SK-N-SH treated with all-trans-retinoic acid at 6 μM for 48 hours (cell line): ENCODE results near the gene IL17REL.

Source experiments
- ATAC-seq: fragments of 200-7000 bp; cut with Tn5 transposase; 3 replicates; pipeline ENCODE4 v1.9.1; 2020; ENCODE audit warnings: mild to moderate bottlenecking, moderate library complexity
- ARNTL ChIP-seq: fragments of 450-650 bp; formaldehyde crosslinking; IDR thresholded peaks from 2 replicates; pipeline ENCODE4 v1.5.0; 2020; ENCODE audit warnings: low read depth, mild to moderate bottlenecking, moderate library complexity, borderline replicate concordance
- BACH2 ChIP-seq: fragments of 250-450 bp; sonication (Bioruptor Pico); IDR thresholded peaks from 2 replicates; pipeline ENCODE4 v1.9.0; 2021; ENCODE audit warnings: mild to moderate bottlenecking, borderline replicate concordance
- CREB5 ChIP-seq: fragments of 250-450 bp; sonication (Bioruptor Pico); IDR thresholded peaks from 2 replicates; pipeline ENCODE4 v1.5.1; 2020; ENCODE audit warnings: low read depth, mild to moderate bottlenecking, moderate library complexity
- CSDC2 ChIP-seq: fragments of 250-450 bp; sonication (Bioruptor Pico); IDR thresholded peaks from 2 replicates; pipeline ENCODE4 v1.5.0; 2020; ENCODE audit warnings: mild to moderate bottlenecking, moderate library complexity
- CSRNP3 ChIP-seq: fragments of 250-450 bp; sonication (Bioruptor Pico); IDR thresholded peaks from 2 replicates; pipeline ENCODE4 v1.5.1; 2021; ENCODE audit warnings: mild to moderate bottlenecking, moderate library complexity
- ESRRG ChIP-seq: fragments of 250-450 bp; sonication (Bioruptor Pico); IDR thresholded peaks from 2 replicates; pipeline ENCODE4 v1.6.1; 2021; ENCODE audit warnings: mild to moderate bottlenecking
- ISL1 ChIP-seq: fragments of 250-450 bp; sonication (Bioruptor Pico); IDR thresholded peaks from 2 replicates; pipeline ENCODE4 v2.1.2; 2022; ENCODE audit warnings: mild to moderate bottlenecking, moderate library complexity
- PATZ1 ChIP-seq: fragments of 250-450 bp; sonication (Bioruptor Pico); IDR thresholded peaks from 2 replicates; pipeline ENCODE4 v1.8.0; 2020; ENCODE audit warnings: mild to moderate bottlenecking, moderate library complexity, borderline replicate concordance
- PPARA ChIP-seq: fragments of 250-450 bp; sonication (Bioruptor Pico); IDR thresholded peaks from 2 replicates; pipeline ENCODE4 v1.5.0; 2020; ENCODE audit warnings: mild to moderate bottlenecking, borderline replicate concordance
- RARB ChIP-seq: fragments of 250-450 bp; sonication (Bioruptor Pico); IDR thresholded peaks from 2 replicates; pipeline ENCODE4 v1.8.0; 2021; ENCODE audit warnings: mild to moderate bottlenecking, moderate library complexity
- SNAI2 ChIP-seq: fragments of 250-450 bp; sonication (Bioruptor Pico); IDR thresholded peaks from 2 replicates; pipeline ENCODE4 v1.5.0; 2020; ENCODE audit warnings: mild to moderate bottlenecking, moderate library complexity
- TCF4 ChIP-seq: fragments of 250-450 bp; sonication (Bioruptor Pico); IDR thresholded peaks from 2 replicates; pipeline ENCODE4 v1.8.0; 2021; ENCODE audit warnings: mild to moderate bottlenecking, moderate library complexity, borderline replicate concordance
- TOX ChIP-seq: fragments of 250-450 bp; sonication (Bioruptor Pico); IDR thresholded peaks from 2 replicates; pipeline ENCODE4 v1.8.0; 2021; ENCODE audit warnings: mild to moderate bottlenecking, moderate library complexity, borderline replicate concordance
- TSHZ2 ChIP-seq: fragments of 250-450 bp; sonication (Bioruptor Pico); IDR thresholded peaks from 2 replicates; pipeline ENCODE4 v1.5.0; 2020; ENCODE audit warnings: mild to moderate bottlenecking, moderate library complexity
- ZC3H10 ChIP-seq: fragments of 250-450 bp; sonication (Bioruptor Pico); IDR thresholded peaks from 2 replicates; pipeline ENCODE4 v1.5.1; 2021; ENCODE audit warnings: mild to moderate bottlenecking, moderate library complexity
- ZFP3 ChIP-seq: fragments of 250-450 bp; sonication (Bioruptor Pico); IDR thresholded peaks from 2 replicates; pipeline ENCODE4 v1.5.0; 2020; ENCODE audit warnings: mild to moderate bottlenecking, moderate library complexity
- ZFP30 ChIP-seq: fragments of 450-650 bp; formaldehyde crosslinking; IDR thresholded peaks from 2 replicates; pipeline ENCODE4 v1.5.0; 2022; ENCODE audit warnings: mild to moderate bottlenecking, moderate library complexity
- ZNF565 ChIP-seq: fragments of 450-650 bp; formaldehyde crosslinking; conservative IDR thresholded peaks from 2 replicates; pipeline ENCODE4 v1.5.0; 2020; ENCODE audit warnings: low read depth, mild to moderate bottlenecking, moderate library complexity
- ZNF70 ChIP-seq: fragments of 450-650 bp; formaldehyde crosslinking; IDR thresholded peaks from 2 replicates; pipeline ENCODE4 v1.5.0; 2020; ENCODE audit warnings: mild to moderate bottlenecking, moderate library complexity
- ZNF8 ChIP-seq: fragments of 450-650 bp; formaldehyde crosslinking; IDR thresholded peaks from 2 replicates; pipeline ENCODE4 v1.5.0; 2020; ENCODE audit warnings: mild to moderate bottlenecking, moderate library complexity

Gene IL17REL

DNA sequence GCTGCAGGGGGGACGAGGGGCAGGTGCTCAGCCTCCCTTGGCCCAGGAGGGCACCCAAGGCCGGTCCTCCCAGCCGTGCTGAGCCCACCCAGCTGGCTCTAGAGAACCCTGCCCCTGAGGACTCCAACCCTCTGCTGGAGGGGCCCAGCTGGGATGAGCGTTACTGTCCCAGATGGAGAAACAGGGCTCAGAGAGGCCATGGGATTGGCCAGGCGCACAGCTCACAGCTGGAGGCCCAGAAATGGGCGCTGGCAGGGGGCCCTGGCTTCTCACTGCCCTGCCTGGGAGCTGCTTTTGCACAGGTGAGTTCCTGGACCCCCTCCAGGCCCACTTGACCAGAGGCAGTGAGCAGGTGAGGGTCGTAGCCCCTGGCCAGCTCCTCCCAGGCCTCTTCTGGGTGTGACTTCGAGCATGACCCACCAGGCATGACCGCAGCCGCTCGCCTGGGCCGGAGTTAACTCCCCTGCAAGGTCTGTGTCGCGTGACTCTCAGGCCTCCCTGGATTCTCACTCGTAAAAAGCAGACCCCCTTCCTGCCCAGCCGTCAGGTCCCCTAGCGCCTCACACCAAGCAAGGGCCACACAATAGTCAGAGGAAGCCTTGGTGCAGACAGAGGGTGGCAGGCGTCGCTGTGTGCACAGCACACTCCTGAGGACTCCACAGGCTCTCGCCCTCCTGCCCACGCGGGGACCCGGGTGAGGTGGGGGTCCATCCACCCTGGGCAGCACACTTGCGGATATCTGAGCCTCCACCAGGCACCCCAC is 19.7 kb upstream of the IL17REL start (continued):
- TF ChIP-seq PPARA = no peak
- TF ChIP-seq TSHZ2 (CRISPR knock-in tag) = no peak
- no peak for TF ChIP-seq CSRNP3 (CRISPR knock-in tag)

- no peak for TF ChIP-seq RARB (CRISPR knock-in tag)
- no peak for TF ChIP-seq ZNF565 (CRISPR knock-in tag)
- no peak for TF ChIP-seq ZFP3 (CRISPR knock-in tag)
- no peak for TF ChIP-seq PPARA
- no peak for TF ChIP-seq ZNF70 (CRISPR knock-in tag)
- TF ChIP-seq BACH2 (CRISPR knock-in tag) = no peak
- TF ChIP-seq SNAI2 = no peak
- TF ChIP-seq CSRNP3 (CRISPR knock-in tag) = no peak
- no peak for TF ChIP-seq ARNTL (CRISPR knock-in tag)
- TF ChIP-seq ZNF8 (CRISPR knock-in tag) = no peak
- no peak for TF ChIP-seq ZC3H10 (CRISPR knock-in tag)
- no peak for TF ChIP-seq TOX
- no peak for TF ChIP-seq ZFP30 (CRISPR knock-in tag)
- no peak for TF ChIP-seq CREB5 (CRISPR knock-in tag)
- TF ChIP-seq PATZ1 = no peak
- no peak for TF ChIP-seq TSHZ2 (CRISPR knock-in tag)
- no peak for TF ChIP-seq CSDC2
- TF ChIP-seq ISL1 = no peak
- TF ChIP-seq ESRRG (CRISPR knock-in tag) = no peak
- TF ChIP-seq TCF4 (CRISPR knock-in tag) = no peak
- no peak for ATAC-seq
These were observed 18.9 kb upstream of the IL17REL start for GRCh38 chr22:50031189-50032091.
